ENCODE measurements around the gene TOP3A.
A peak's percentile ranks its signal among the peaks of the same experiment; 100 is the strongest.

The TOP3A gene

GRCh38 chr17:18231164-18231563, 83.6 kb downstream of the TOP3A start:
- DNase-seq (ENCODE audit: low spot score): peak; percentile 68

GRCh38 chr17:18230288-18231141, 84.3 kb downstream of the TOP3A start:
- DNase-seq (ENCODE audit: low spot score): peak; percentile 92

GRCh38 chr17:18229771-18230170, 85.0 kb downstream of the TOP3A start:
- no peak for DNase-seq (ENCODE audit: low spot score)

- no peak for DNase-seq (ENCODE audit: low spot score)
These were observed 85.5 kb downstream of the TOP3A start for GRCh38 chr17:18229254-18229653.

- no peak for DNase-seq (ENCODE audit: low spot score)
These were observed 86.6 kb downstream of the TOP3A start for GRCh38 chr17:18228176-18228682.

GRCh38 chr17:18227635-18228034, 87.2 kb downstream of the TOP3A start:
- DNase-seq (ENCODE audit: low spot score): no peak

- no peak for DNase-seq (ENCODE audit: low spot score)
These were observed 88.4 kb downstream of the TOP3A start for GRCh38 chr17:18226284-18226945.

- no peak for DNase-seq (ENCODE audit: low spot score)
These were observed 89.0 kb downstream of the TOP3A start for GRCh38 chr17:18225642-18226283.

GRCh38 chr17:18225121-18225641, 89.6 kb downstream of the TOP3A start, which contains the start of gene LLGL1:
Gene LLGL1, plus strand, starts transcription at chr17:18225635. Its CDS starts 48 bp downstream, at chr17:18225683.
- peak; percentile 96 for DNase-seq (ENCODE audit: low spot score)

GRCh38 chr17:18224387-18225120, 90.2 kb downstream of the TOP3A start:
- DNase-seq (ENCODE audit: low spot score): no peak

- no peak for DNase-seq (ENCODE audit: low spot score)
These were observed 90.8 kb downstream of the TOP3A start for GRCh38 chr17:18224053-18224386.
